ENCODE measurements around the gene PAQR4. TPM values are rescaled to one million over a fixed set of nuclear protein-coding genes. Genes with fewer than 3 reads are reported as not detected.

Gene PAQR4
- polyA plus RNA-seq, 1 of the 3 experiments (the other 2 are of a cell fraction) = 8.8 TPM

GRCh38 chr16:3022684-3023414, 53.7 kb downstream of the PAQR4 start (continued):
- no peak for TF ChIP-seq RXRA (IDR thresholded peaks at IDR 0.05; ENCODE audit: borderline replicate concordance, low read depth)
- TF ChIP-seq, protein P1, sequence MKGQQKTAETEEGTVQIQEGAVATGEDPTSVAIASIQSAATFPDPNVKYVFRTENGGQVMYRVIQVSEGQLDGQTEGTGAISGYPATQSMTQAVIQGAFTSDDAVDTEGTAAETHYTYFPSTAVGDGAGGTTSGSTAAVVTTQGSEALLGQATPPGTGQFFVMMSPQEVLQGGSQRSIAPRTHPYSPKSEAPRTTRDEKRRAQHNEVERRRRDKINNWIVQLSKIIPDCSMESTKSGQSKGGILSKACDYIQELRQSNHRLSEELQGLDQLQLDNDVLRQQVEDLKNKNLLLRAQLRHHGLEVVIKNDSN (IDR thresholded peaks at IDR 0.05; ENCODE audit: borderline replicate concordance, low read depth) = no peak
- TF ChIP-seq YY1 (IDR thresholded peaks at IDR 0.05; ENCODE audit: low read depth) = no peak; the same call in 1 of the 2 replicates
- TF ChIP-seq TCF12 (IDR thresholded peaks at IDR 0.05) = no peak
- TF ChIP-seq TAF1 (IDR thresholded peaks at IDR 0.05; ENCODE audit: borderline replicate concordance, low read depth, low read length) = no peak
- no peak for TF ChIP-seq RCOR1 (IDR thresholded peaks at IDR 0.05; ENCODE audit: low read length)
- no peak for TF ChIP-seq GATA2 (CRISPR knock-in tag; IDR thresholded peaks at IDR 0.05)
- no peak; the same call in 1 of the 2 replicates for TF ChIP-seq POLR2AphosphoS5 (IDR thresholded peaks at IDR 0.05; ENCODE audit: low read depth, low read length)
- TF ChIP-seq MXI1 (IDR thresholded peaks at IDR 0.05; ENCODE audit: low read depth, low read length) = no peak
- TF ChIP-seq FOSL2 (IDR thresholded peaks at IDR 0.05; ENCODE audit: borderline replicate concordance, low read depth) = no peak
- no peak for TF ChIP-seq NRF1 (IDR thresholded peaks at IDR 0.05; ENCODE audit: low read depth, low read length)
- TF ChIP-seq ELF1 (IDR thresholded peaks at IDR 0.05) = peak; percentile 8; the same call in 1 of the 2 replicates
- 0 out of 2 replicates have a peak, but pooled peaks have one; percentile 9 for TF ChIP-seq FOXM1 (IDR thresholded peaks at IDR 0.05; ENCODE audit: low read depth)

Small RNA genes lying within 50 kb of the gene (small RNA-seq; reads per million reads assigned to genes)
- gene LINC00514 = 0 to 8.3 (median 0) reads per million in 7 experiments

Other genes starting within 250 kb of the PAQR4 start
- gene PRSS27, start 249.1 kb upstream of the PAQR4 start, polyA plus RNA-seq (2012; rRNA removed) = 7.6 and 7.7 TPM in 2 replicates
- gene SRRM2, start 216.7 kb upstream of the PAQR4 start, polyA plus RNA-seq (2012; rRNA removed) = 100 and 143 TPM in 2 replicates
- 327 and 329 TPM in 2 replicates for gene ELOB, start 192.1 kb upstream of the PAQR4 start, polyA plus RNA-seq (2012; rRNA removed)
- not detected in 2 replicates for gene PRSS33, start 181.8 kb upstream of the PAQR4 start, polyA plus RNA-seq (2012; rRNA removed)
- not detected in 2 replicates for gene PRSS41, start 170.9 kb upstream of the PAQR4 start, polyA plus RNA-seq (2012; rRNA removed)
- gene PRSS21, start 152.1 kb upstream of the PAQR4 start, polyA plus RNA-seq (2012; rRNA removed) = not detected in 2 replicates
- gene ZG16B, start 139.0 kb upstream of the PAQR4 start, polyA plus RNA-seq (2012; rRNA removed) = 0.26 and 0.47 TPM in 2 replicates
- not detected in 2 replicates for gene PRSS22, start 111.2 kb upstream of the PAQR4 start, polyA plus RNA-seq (2012; rRNA removed)
- gene FLYWCH2, start 86.1 kb upstream of the PAQR4 start, polyA plus RNA-seq (2012; rRNA removed) = 56.4 and 64.8 TPM in 2 replicates
- gene FLYWCH1, start 57.4 kb upstream of the PAQR4 start, polyA plus RNA-seq (2012; rRNA removed) = 22.4 and 30.1 TPM in 2 replicates
- gene KREMEN2, start 5.1 kb upstream of the PAQR4 start, polyA plus RNA-seq (2012; rRNA removed) = 0.24 and 0.77 TPM in 2 replicates
- 5.3 and 8.5 TPM in 2 replicates for gene PKMYT1, start 11.1 kb downstream of the PAQR4 start, polyA plus RNA-seq (2012; rRNA removed)
- 0.08 TPM in 1 of 2 replicates, not detected in the other for gene CLDN9, start 43.6 kb downstream of the PAQR4 start, polyA plus RNA-seq (2012; rRNA removed)
- 0.20 and 0.24 TPM in 2 replicates for gene CLDN6, start 48.8 kb downstream of the PAQR4 start, polyA plus RNA-seq (2012; rRNA removed)
- gene TNFRSF12A, start 51.0 kb downstream of the PAQR4 start, polyA plus RNA-seq (2012; rRNA removed) = 374 and 393 TPM in 2 replicates
- 34.7 and 54.9 TPM in 2 replicates for gene HCFC1R1, start 54.6 kb downstream of the PAQR4 start, polyA plus RNA-seq (2012; rRNA removed)
- gene THOC6, start 54.7 kb downstream of the PAQR4 start, polyA plus RNA-seq (2012; rRNA removed) = 35.7 and 37.7 TPM in 2 replicates
- not detected in 2 replicates for gene BICDL2, start 67.6 kb downstream of the PAQR4 start, polyA plus RNA-seq (2012; rRNA removed)
- gene MMP25, start 77.2 kb downstream of the PAQR4 start, polyA plus RNA-seq (2012; rRNA removed) = 0.03 and 0.05 TPM in 2 replicates
- 26.4 and 34.7 TPM in 2 replicates for gene IL32, start 96.3 kb downstream of the PAQR4 start, polyA plus RNA-seq (2012; rRNA removed)
- gene ZSCAN10, start 129.9 kb downstream of the PAQR4 start, polyA plus RNA-seq (2012; rRNA removed) = 0.05 TPM in 1 of 2 replicates, not detected in the other
- gene ZNF205, start 143.2 kb downstream of the PAQR4 start, polyA plus RNA-seq (2012; rRNA removed) = 7.6 and 9.7 TPM in 2 replicates
- 0.83 and 1.1 TPM in 2 replicates for gene ZNF213, start 165.7 kb downstream of the PAQR4 start, polyA plus RNA-seq (2012; rRNA removed)
- gene OR1F1, start 218.9 kb downstream of the PAQR4 start, polyA plus RNA-seq (2012; rRNA removed) = 0.54 and 0.71 TPM in 2 replicates

All from SK-N-SH (cell line).